SH-SY5Y (cell line): ENCODE results near the gene NRN1.

Source experiments
- GATA2 ChIP-seq: IDR thresholded peaks from 2 replicates; pipeline ENCODE4 v1.6.1; 2011; ENCODE audit warnings: mild to moderate bottlenecking, low read depth, low read length
- GATA3 ChIP-seq: IDR thresholded peaks from 2 replicates; pipeline ENCODE4 v1.6.1; 2011; ENCODE audit warnings: low read depth, mild to moderate bottlenecking, low read length, moderate library complexity

NRN1 gene

DNA sequence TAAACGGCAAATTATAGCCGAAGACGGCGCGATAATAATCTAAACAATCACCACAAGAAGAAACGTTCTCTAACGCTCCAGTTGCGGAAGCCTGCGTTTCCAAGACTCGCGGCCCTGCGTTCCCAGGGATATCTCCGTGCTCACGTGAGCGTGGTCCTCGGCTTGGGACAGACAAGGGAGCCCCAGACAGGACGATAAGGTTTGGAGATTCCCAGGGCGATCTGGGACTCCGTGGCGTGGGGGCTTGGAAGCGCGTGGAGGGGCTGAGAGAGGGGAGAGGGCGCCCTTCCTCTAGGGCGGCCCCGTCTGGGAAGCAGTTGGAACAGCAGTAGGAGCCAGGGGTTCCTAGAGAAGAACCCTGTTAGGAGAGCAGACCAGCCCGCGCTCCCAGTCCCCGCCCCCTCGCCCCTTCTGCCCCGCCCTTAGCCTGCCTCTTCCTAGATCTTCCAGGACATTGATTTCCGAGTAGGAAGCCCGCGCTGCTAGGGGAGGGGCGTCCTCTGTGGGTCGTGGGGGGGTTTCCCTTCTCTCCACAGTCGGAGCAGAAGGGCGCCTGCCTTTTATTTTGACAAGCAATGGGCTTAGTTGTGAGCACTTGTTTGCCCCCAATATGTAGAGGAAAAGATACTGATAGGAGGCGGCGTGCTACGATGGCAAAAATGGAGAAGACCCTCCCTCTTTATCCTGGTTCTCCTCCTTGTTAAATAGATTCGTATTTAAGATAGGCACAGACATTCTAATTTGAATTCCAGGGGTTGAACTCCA is 10.6 kb downstream of the NRN1 start:
- TF ChIP-seq GATA2 (no peak), GATA3 (no peak)

GRCh38 chr6:5995658-5995948 is 11.1 kb downstream of the NRN1 start:
- no peak for TF ChIP-seq GATA3
- TF ChIP-seq GATA2: no peak

GRCh38 chr6:5994999-5995657 is 11.6 kb downstream of the NRN1 start:
- no peak for TF ChIP-seq GATA2

- TF ChIP-seq GATA3 (no peak), GATA2 (no peak)
These were observed 12.3 kb downstream of the NRN1 start for GRCh38 chr6:5994234-5994998.

GRCh38 chr6:5992551-5993225 is 14.0 kb downstream of the NRN1 start:
- TF ChIP-seq GATA3 (no peak), GATA2 (no peak)

GRCh38 chr6:5990786-5991185 is 15.9 kb downstream of the NRN1 start:
- no peak for TF ChIP-seq GATA2
- no peak for TF ChIP-seq GATA3

- TF ChIP-seq GATA3 (no peak), GATA2 (no peak)
These were observed 17.5 kb downstream of the NRN1 start for GRCh38 chr6:5989141-5989723.

- TF ChIP-seq GATA3 (no peak), GATA2 (no peak)
These were observed 19.9 kb downstream of the NRN1 start for GRCh38 chr6:5986861-5987260.

GRCh38 chr6:5984150-5985089 is 22.3 kb downstream of the NRN1 start:
- TF ChIP-seq GATA2 (no peak), GATA3 (no peak)

DNA sequence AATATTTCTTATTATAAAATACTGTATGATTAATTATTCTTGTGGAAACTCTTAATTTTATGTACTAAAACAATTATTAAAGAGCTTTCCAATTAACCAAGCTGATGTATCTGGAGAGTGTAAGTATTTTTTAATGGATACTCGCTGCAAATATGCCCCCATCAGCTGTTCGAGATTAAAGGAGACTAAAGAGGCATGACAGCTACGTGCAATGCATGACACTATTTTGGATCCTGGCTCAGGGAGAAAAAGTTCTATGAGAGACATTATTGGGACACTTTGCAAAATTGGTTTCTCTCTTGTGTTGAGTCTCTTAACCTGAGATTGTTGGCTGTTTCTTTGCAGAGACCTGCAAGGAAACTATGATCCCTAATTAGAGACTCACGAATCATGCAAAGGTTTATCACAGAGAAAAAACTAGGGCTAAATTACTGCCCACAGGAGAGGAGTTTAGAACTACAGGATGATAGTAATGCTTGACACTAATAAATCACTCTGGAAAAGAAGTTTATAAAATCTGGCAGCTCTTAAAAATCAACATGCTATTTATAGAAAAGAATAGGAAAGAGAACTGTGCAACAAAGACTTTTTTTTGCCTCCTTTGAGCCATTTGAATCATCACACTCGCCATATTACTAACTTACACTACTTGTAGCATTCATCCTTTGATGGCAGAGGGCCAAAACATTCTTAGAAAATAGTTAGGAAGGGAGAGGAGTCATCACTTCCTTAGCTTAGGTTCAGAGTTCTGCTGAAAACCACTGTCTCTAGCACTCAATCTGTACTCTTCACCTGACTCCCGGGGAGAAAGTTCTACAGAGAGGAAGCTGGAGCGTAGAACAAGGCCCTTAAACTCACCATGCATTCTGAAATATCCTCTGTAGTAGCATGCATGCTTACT is 25.3 kb downstream of the NRN1 start:
- TF ChIP-seq GATA2: no peak
- no peak for TF ChIP-seq GATA3

GRCh38 chr6:5979650-5980420 is 26.9 kb downstream of the NRN1 start:
- TF ChIP-seq GATA2: no peak
- no peak for TF ChIP-seq GATA3

- TF ChIP-seq GATA3: no peak
- no peak for TF ChIP-seq GATA2
These were observed 29.9 kb downstream of the NRN1 start for GRCh38 chr6:5976811-5977210.
